ENCODE data around the gene AP1M2. TPM values are rescaled to one million over a fixed set of nuclear protein-coding genes. Genes with fewer than 3 reads are reported as not detected.

AP1M2 gene
- polyA plus RNA-seq, 2 of the 4 experiments (the other 2 are of a cell fraction), result 17.4 to 53.1 TPM

GRCh38 chr19:10617409-10618121 is 30.5 kb upstream of the AP1M2 start:
- TF ChIP-seq PHF8 (IDR thresholded peaks at IDR 0.05; ENCODE audit: borderline replicate concordance, low read depth) (no peak), ZFP36 (IDR thresholded peaks at IDR 0.05; ENCODE audit: borderline replicate concordance, partially characterized antibody) (peak; percentile 23), KDM1A (IDR thresholded peaks at IDR 0.05; ENCODE audit: low read depth) (peak; percentile 20; the same call in 1 of the 2 replicates), RAD21 (conservative IDR thresholded peaks at IDR 0.05 in 1 of 2, IDR thresholded peaks at IDR 0.05 in 1 of 2) (no peak), CHD2 (IDR thresholded peaks at IDR 0.05; ENCODE audit: low read length, partially characterized antibody) (no peak), NFE2L2 (conservative IDR thresholded peaks at IDR 0.05; ENCODE audit: low read length) (no peak)

GRCh38 chr19:10615429-10616023 is 28.4 kb upstream of the AP1M2 start:
- H3K27ac ChIP-seq, result no peak overlapping the region
- FAIRE-seq (no peak), ATAC-seq (no peak), DNase-seq (ENCODE audit: low read depth in 1 of 2, low spot score in 1 of 2) (no peak)
- WGBS (ENCODE audit: missing lambda C conversion rate), result 94% methylated on average over 14 of the region's 14 CpGs
- TF ChIP-seq CBX8 (IDR thresholded peaks at IDR 0.05), result no peak
- no peak for TF ChIP-seq TFCP2L1 (CRISPR knock-in tag; IDR thresholded peaks at IDR 0.05)
- TF ChIP-seq E2F6 (IDR thresholded peaks at IDR 0.05; ENCODE audit: borderline replicate concordance, low read depth), result no peak
- TF ChIP-seq CBX2 (IDR thresholded peaks at IDR 0.05; ENCODE audit: borderline replicate concordance, low read depth), result no peak
- TF ChIP-seq FOSB (CRISPR knock-in tag; IDR thresholded peaks at IDR 0.05), result no peak
- no peak for TF ChIP-seq TP53 (CRISPR knock-in tag; IDR thresholded peaks at IDR 0.05)
- H3K4me1 ChIP-seq, result no peaks in the 10 kb centered on the region
- no peak overlapping the region for H3K4me2 ChIP-seq
- H3K9me3 ChIP-seq, result no peaks in the 10 kb centered on the region
- POLR2A ChIA-PET, result no interaction called here
- H3K4me3 ChIP-seq, result no peak overlapping the region
- CTCF ChIA-PET, result no interaction called here

More at GRCh38 chr19:10617409-10618121, 30.5 kb upstream of the AP1M2 start:
- DNase-seq (ENCODE audit: low read depth in 1 of 2, low spot score in 1 of 2), result no peak
- no peak overlapping the region for H3K4me3 ChIP-seq
- ChIA-PET POLR2A (no interaction called here), CTCF (interaction anchor here (1.2 to 1.8 kb wide), 2 partner anchors 28 to 36 kb away, joined by 3 to 11 read pairs; no protein-coding TSS in a partner anchor)
- no peak overlapping the region for H3K4me2 ChIP-seq
- H3K27ac ChIP-seq, result no peak overlapping the region
- ATAC-seq, result no peak
- no peaks in the 10 kb centered on the region for H3K9me3 ChIP-seq
- 85% methylated on average over 15 of the region's 15 CpGs for WGBS (ENCODE audit: missing lambda C conversion rate)
- no peak for FAIRE-seq
- H3K4me1 ChIP-seq, result no peaks in the 10 kb centered on the region

GRCh38 chr19:10612499-10613119 is 25.5 kb upstream of the AP1M2 start:
- ChIA-PET POLR2A (no interaction called here), CTCF (no interaction called here)
- no peak overlapping the region for H3K27ac ChIP-seq
- H3K9me3 ChIP-seq, result no peaks in the 10 kb centered on the region
- H3K4me3 ChIP-seq, result no peak overlapping the region
- no peak overlapping the region for H3K4me2 ChIP-seq
- DNase-seq (ENCODE audit: low read depth in 1 of 2, low spot score in 1 of 2) (no peak), FAIRE-seq (no peak), ATAC-seq (no peak)
- H3K4me1 ChIP-seq, result no peaks in the 10 kb centered on the region
- 91% methylated on average over 12 of the region's 15 CpGs for WGBS (ENCODE audit: missing lambda C conversion rate)
- TF ChIP-seq ZSCAN20 (CRISPR knock-in tag; IDR thresholded peaks at IDR 0.05), result no peak
- TF ChIP-seq NFE2L2 (conservative IDR thresholded peaks at IDR 0.05; ENCODE audit: low read length), result no peak
- TF ChIP-seq USF2 (IDR thresholded peaks at IDR 0.05), result no peak
- TF ChIP-seq MAFK (IDR thresholded peaks at IDR 0.05; ENCODE audit: partially characterized antibody), result no peak
- TF ChIP-seq NPAS2 (CRISPR knock-in tag; IDR thresholded peaks at IDR 0.05; ENCODE audit: borderline replicate concordance), result no peak
- no peak for TF ChIP-seq BCL3 (IDR thresholded peaks at IDR 0.05)
- no peak for TF ChIP-seq KDM1A (IDR thresholded peaks at IDR 0.05; ENCODE audit: low read depth)
- TF ChIP-seq EHMT2 (IDR thresholded peaks at IDR 0.05; ENCODE audit: low read depth), result no peak
- TF ChIP-seq ATOH8 (CRISPR knock-in tag; IDR thresholded peaks at IDR 0.05; ENCODE audit: low read depth), result no peak
- TF ChIP-seq RARB (CRISPR knock-in tag; IDR thresholded peaks at IDR 0.05), result no peak
